HG02798 (cell line): Measurements from ENCODE around the gene LCK.
"Not testable (repeated sequence)": the region's sequence is repeated elsewhere in the genome, so short reads cannot be mapped to it uniquely, and the experiment has no call there.

ENCODE experiments used
- ATAC-seq: cut with Tn5 transposase; IDR thresholded peaks from one replicate; pipeline ENCODE4 v1.9.1; 2021; ENCODE audit warnings: mild to moderate bottlenecking; ENCODE audit not compliant: unreplicated experiment, poor library complexity

Gene LCK

DNA sequence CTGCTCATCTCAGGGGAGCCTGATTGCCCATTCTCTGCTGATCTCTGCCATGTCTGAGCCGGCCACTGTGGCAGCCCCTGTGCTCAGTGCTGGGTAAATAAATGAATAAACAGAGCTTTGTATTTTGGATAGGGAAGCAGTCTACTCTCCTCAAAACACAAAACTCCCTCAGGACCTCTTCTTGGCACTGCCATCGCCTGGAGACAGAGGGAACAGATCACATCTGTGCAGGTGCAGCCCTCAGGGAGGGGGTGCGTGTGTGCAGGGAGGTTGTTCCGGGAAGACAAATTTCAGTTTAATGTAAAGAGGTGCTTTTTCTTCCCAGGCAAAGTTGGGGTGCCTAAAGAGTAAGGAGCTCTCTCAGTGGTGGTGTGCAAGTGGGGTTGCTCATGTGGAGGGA, 11.7 kb upstream of the LCK start:
- no peak for ATAC-seq

- ATAC-seq = no peak
Measured at GRCh38 chr1:32239790-32240139, 11.3 kb upstream of the LCK start.

- peak; percentile 37 for ATAC-seq
Measured at GRCh38 chr1:32240140-32240951, 10.7 kb upstream of the LCK start.

DNA sequence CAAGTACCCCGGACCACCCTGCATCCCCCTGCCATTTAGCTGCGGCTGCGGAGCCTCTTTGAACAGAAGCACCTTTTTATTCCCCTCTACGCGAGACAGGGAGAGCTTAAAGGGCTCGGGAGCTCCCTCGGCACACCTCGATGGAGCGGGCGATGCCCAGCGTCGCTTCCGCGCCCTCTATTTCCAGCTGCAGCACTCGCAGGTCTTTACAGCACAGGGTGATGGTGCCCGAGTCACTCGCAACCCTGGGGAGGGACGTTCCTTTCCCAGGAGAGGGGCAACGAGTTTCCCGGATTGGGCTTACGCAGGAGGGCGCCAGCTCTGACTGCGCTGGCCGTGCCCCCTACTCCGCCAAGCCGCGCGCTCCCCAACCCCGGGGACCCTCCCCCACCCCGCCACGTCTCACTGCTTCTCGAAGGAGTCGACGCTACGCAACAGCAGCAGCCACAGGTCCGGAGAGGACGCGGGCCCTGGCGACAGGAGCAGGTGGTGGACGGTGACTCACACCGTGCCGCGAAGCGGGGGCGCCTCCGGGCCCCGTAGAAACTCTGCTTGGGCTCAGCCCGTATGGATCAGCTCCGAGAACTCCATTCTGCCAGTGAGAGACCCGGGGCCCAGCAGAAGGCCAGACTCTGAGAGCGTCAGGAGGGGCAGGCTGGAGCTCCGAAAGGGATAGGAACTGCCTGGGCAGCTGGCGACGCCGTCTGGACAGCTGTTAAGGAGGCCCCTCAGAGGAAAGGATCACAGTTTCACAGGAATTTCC, 9.9 kb upstream of the LCK start:
- peak; percentile 43 for ATAC-seq

- no peak for ATAC-seq
Measured at GRCh38 chr1:32242341-32242851, 8.7 kb upstream of the LCK start.

DNA sequence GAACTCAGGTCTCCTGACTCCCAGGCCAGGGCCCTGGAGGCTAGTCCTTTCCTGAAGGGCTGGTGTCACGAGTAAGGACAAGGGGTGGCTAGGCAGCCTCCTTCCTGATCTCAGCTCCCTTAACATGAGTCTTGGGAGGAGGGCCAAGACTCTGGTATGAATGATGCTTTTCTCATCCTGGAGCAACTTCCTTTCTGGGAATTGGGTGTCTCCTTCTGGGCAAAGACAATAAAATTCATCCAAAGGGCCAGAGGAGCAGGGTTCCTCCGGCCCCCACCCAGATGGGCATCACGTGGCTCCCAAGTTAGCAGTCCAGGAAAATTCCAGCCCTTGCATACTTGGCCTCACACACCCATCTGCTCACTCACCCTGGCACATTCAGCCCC, 4.2 kb upstream of the LCK start, which contains the start of gene FAM167B:
Gene FAM167B, plus strand, starts transcription at position 335 of the 386 bp plus-strand sequence. CDS start 200 bp downstream, outside the sequence.
- ATAC-seq = no peak

- ATAC-seq = no peak
Measured at GRCh38 chr1:32247452-32247851, 3.6 kb upstream of the LCK start.

GRCh38 chr1:32247983-32248889, 2.8 kb upstream of the LCK start:
- ATAC-seq = peak; percentile 43

- ATAC-seq = peak; percentile 57
Measured at GRCh38 chr1:32249831-32250525, 1.1 kb upstream of the LCK start.

- no peak for ATAC-seq
Measured at GRCh38 chr1:32255072-32256071, 4.3 kb downstream of the LCK start.

GRCh38 chr1:32256473-32257226, 5.6 kb downstream of the LCK start:
- ATAC-seq = no peak

DNA sequence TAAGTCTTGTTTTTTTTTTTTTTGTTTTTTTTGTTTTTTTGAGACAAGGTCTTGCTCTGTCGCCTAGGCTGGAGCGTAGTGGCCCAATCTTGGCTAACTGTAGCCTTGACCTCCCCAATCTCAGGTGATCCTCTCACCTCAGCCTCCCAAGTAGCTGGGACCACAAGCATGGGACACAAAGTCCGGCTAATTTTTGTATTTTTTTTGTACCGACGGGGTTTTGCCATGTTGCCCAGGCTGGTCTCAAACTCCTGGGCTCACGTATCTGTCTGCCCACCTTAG, 6.1 kb downstream of the LCK start:
- ATAC-seq = no peak

DNA sequence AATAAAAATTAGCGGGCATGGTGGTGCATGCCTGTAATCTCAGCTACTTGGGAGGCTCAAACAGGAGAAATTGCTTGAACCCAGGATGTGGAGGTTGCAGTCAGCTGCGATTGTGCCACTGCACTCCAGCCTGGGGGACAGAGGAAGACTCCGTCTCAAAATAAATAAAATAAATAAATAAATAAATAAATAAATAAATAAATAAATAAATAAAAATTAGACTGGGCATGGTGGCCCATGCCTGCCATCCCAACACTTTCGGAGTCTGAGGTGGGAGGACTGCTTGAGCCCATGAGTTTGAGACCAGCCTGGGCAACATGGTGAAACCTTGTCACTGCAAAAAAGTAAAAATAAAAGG, 12.2 kb downstream of the LCK start:
- not testable (repeated sequence) for ATAC-seq

DNA sequence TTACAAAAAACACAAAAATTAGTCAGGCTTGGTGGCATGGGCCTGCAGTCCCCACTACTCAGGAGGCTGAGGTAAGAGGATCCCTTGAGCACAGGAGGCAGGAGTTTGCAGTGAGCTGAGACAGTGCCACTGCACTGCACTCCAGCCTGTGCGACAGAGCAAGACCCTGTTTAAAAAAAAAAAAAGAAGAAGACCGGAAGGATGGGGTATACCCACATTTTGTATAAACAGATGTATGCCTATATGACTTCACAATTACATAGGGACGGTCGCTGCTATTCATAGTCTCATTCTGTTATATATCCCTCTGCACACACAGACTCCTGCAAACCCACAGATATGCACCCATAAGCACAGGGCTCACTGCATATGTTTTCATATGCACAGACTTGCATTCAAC, 12.7 kb downstream of the LCK start:
- ATAC-seq = no peak

DNA sequence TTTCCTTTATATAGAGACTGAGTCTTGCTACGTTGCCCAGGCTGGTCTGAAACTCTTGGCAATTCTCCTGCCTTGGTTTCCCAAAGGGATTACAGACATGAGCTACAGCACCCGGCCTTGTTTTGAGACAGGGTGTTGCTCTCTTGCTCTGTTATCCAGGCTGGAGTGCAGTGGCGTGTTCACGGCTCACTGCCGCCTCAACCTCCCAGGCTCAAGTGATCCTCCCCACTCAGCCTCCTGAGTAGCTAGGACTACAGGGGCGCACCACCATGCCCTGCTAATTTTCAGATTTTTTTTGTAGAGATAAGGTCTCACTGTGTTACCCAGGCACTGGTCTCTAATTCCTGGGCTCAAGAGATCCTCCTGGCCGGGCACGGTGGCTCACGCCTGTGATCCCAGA, 14.8 kb downstream of the LCK start:
- no peak for ATAC-seq

GRCh38 chr1:32266921-32267591, 16.0 kb downstream of the LCK start:
- ATAC-seq = no peak

GRCh38 chr1:32269744-32270143, 18.7 kb downstream of the LCK start:
- no peak for ATAC-seq
